ENCODE measurements around the gene C11orf97.

DNA sequence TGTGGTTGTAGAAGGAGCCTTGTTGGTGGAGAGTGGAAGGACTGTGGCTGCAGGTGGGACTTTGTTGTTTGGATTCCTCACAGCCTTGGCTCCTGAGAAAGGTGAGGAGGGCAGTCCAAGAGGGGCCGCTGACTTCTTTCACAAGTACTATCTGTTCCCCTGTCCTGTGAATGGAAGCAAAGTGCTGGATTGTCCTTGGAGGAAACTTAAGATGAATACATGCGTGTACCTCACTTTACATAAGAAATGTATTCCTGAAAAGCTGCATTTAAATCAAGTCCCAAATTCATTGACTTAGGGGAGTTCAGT is 33.9 kb downstream of the C11orf97 start:
- TF ChIP-seq, protein P1, sequence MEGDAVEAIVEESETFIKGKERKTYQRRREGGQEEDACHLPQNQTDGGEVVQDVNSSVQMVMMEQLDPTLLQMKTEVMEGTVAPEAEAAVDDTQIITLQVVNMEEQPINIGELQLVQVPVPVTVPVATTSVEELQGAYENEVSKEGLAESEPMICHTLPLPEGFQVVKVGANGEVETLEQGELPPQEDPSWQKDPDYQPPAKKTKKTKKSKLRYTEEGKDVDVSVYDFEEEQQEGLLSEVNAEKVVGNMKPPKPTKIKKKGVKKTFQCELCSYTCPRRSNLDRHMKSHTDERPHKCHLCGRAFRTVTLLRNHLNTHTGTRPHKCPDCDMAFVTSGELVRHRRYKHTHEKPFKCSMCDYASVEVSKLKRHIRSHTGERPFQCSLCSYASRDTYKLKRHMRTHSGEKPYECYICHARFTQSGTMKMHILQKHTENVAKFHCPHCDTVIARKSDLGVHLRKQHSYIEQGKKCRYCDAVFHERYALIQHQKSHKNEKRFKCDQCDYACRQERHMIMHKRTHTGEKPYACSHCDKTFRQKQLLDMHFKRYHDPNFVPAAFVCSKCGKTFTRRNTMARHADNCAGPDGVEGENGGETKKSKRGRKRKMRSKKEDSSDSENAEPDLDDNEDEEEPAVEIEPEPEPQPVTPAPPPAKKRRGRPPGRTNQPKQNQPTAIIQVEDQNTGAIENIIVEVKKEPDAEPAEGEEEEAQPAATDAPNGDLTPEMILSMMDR (conservative IDR thresholded peaks at IDR 0.05; ENCODE audit: low read depth in 2 of 2), result no peak
- TF ChIP-seq, protein P2, sequence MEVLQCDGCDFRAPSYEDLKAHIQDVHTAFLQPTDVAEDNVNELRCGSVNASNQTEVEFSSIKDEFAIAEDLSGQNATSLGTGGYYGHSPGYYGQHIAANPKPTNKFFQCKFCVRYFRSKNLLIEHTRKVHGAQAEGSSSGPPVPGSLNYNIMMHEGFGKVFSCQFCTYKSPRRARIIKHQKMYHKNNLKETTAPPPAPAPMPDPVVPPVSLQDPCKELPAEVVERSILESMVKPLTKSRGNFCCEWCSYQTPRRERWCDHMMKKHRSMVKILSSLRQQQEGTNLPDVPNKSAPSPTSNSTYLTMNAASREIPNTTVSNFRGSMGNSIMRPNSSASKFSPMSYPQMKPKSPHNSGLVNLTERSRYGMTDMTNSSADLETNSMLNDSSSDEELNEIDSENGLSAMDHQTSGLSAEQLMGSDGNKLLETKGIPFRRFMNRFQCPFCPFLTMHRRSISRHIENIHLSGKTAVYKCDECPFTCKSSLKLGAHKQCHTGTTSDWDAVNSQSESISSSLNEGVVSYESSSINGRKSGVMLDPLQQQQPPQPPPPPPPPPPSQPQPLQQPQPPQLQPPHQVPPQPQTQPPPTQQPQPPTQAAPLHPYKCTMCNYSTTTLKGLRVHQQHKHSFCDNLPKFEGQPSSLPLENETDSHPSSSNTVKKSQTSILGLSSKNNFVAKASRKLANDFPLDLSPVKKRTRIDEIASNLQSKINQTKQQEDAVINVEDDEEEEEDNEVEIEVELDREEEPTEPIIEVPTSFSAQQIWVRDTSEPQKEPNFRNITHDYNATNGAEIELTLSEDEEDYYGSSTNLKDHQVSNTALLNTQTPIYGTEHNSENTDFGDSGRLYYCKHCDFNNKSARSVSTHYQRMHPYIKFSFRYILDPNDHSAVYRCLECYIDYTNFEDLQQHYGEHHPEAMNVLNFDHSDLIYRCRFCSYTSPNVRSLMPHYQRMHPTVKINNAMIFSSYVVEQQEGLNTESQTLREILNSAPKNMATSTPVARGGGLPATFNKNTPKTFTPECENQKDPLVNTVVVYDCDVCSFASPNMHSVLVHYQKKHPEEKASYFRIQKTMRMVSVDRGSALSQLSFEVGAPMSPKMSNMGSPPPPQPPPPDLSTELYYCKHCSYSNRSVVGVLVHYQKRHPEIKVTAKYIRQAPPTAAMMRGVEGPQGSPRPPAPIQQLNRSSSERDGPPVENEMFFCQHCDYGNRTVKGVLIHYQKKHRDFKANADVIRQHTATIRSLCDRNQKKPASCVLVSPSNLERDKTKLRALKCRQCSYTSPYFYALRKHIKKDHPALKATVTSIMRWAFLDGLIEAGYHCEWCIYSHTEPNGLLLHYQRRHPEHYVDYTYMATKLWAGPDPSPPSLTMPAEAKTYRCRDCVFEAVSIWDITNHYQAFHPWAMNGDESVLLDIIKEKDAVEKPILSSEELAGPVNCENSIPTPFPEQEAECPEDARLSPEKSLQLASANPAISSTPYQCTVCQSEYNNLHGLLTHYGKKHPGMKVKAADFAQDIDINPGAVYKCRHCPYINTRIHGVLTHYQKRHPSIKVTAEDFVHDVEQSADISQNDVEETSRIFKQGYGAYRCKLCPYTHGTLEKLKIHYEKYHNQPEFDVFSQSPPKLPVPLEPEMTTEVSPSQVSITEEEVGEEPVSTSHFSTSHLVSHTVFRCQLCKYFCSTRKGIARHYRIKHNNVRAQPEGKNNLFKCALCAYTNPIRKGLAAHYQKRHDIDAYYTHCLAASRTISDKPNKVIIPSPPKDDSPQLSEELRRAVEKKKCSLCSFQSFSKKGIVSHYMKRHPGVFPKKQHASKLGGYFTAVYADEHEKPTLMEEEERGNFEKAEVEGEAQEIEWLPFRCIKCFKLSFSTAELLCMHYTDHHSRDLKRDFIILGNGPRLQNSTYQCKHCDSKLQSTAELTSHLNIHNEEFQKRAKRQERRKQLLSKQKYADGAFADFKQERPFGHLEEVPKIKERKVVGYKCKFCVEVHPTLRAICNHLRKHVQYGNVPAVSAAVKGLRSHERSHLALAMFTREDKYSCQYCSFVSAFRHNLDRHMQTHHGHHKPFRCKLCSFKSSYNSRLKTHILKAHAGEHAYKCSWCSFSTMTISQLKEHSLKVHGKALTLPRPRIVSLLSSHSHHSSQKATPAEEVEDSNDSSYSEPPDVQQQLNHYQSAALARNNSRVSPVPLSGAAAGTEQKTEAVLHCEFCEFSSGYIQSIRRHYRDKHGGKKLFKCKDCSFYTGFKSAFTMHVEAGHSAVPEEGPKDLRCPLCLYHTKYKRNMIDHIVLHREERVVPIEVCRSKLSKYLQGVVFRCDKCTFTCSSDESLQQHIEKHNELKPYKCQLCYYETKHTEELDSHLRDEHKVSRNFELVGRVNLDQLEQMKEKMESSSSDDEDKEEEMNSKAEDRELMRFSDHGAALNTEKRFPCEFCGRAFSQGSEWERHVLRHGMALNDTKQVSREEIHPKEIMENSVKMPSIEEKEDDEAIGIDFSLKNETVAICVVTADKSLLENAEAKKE (CRISPR knock-in tag; IDR thresholded peaks at IDR 0.05), result no peak
- TF ChIP-seq, protein P3, sequence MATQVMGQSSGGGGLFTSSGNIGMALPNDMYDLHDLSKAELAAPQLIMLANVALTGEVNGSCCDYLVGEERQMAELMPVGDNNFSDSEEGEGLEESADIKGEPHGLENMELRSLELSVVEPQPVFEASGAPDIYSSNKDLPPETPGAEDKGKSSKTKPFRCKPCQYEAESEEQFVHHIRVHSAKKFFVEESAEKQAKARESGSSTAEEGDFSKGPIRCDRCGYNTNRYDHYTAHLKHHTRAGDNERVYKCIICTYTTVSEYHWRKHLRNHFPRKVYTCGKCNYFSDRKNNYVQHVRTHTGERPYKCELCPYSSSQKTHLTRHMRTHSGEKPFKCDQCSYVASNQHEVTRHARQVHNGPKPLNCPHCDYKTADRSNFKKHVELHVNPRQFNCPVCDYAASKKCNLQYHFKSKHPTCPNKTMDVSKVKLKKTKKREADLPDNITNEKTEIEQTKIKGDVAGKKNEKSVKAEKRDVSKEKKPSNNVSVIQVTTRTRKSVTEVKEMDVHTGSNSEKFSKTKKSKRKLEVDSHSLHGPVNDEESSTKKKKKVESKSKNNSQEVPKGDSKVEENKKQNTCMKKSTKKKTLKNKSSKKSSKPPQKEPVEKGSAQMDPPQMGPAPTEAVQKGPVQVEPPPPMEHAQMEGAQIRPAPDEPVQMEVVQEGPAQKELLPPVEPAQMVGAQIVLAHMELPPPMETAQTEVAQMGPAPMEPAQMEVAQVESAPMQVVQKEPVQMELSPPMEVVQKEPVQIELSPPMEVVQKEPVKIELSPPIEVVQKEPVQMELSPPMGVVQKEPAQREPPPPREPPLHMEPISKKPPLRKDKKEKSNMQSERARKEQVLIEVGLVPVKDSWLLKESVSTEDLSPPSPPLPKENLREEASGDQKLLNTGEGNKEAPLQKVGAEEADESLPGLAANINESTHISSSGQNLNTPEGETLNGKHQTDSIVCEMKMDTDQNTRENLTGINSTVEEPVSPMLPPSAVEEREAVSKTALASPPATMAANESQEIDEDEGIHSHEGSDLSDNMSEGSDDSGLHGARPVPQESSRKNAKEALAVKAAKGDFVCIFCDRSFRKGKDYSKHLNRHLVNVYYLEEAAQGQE (IDR thresholded peaks at IDR 0.05; ENCODE audit: unreplicated experiment), result no peak
- TF ChIP-seq EZH2phosphoT487 (IDR thresholded peaks at IDR 0.05; ENCODE audit: unreplicated experiment), result no peak
- TF ChIP-seq EZH2 (IDR thresholded peaks at IDR 0.05; ENCODE audit: low read depth, unreplicated experiment), result no peak

Data from GM23338 (cell line).